GM10266 (cell line): ENCODE measurements around the gene SCUBE3.

Experiments
- DNase-seq: peaks from one replicate; pipeline ENCODE4 v3.0.0; 2012; ENCODE audit errors: extremely low spot score
- CTCF ChIP-seq: IDR thresholded peaks from 2 replicates; pipeline ENCODE4 v1.5.1; 2012; ENCODE audit warnings: mild to moderate bottlenecking, low read depth; ENCODE audit not compliant: control insufficient read depth, insufficient read depth; ENCODE audit errors: missing control alignments

Gene SCUBE3

GRCh38 chr6:35244551-35244950 lies 30.8 kb downstream of the SCUBE3 start:
- no peak for TF ChIP-seq CTCF
- no peak for DNase-seq

- DNase-seq: peak; percentile 44
- no peak for TF ChIP-seq CTCF
Measured at GRCh38 chr6:35247642-35248231, 34.0 kb downstream of the SCUBE3 start.

- no peak for DNase-seq
Measured at GRCh38 chr6:35248300-35248699, 34.5 kb downstream of the SCUBE3 start.

GRCh38 chr6:35248965-35249364 lies 35.2 kb downstream of the SCUBE3 start:
- DNase-seq: no peak
- no peak for TF ChIP-seq CTCF

More at GRCh38 chr6:35248300-35248699, 34.5 kb downstream of the SCUBE3 start:
- TF ChIP-seq CTCF: no peak

- no peak for DNase-seq
- TF ChIP-seq CTCF: no peak
Measured at GRCh38 chr6:35251949-35252348, 38.2 kb downstream of the SCUBE3 start.

- no peak for TF ChIP-seq CTCF
- DNase-seq: no peak
Measured at GRCh38 chr6:35253249-35253648, 39.5 kb downstream of the SCUBE3 start.

- DNase-seq: no peak
- no peak for TF ChIP-seq CTCF
Measured at GRCh38 chr6:35258336-35258735, 44.6 kb downstream of the SCUBE3 start.
